NCI-H748 (cell line): ENCODE results near the gene BNIPL.

ENCODE experiments used
- DNase-seq: peaks from one replicate; lab custom pipeline; 2025; ENCODE audit not compliant: unreplicated experiment; lab: John Stamatoyannopoulos, UW

Gene BNIPL

DNA sequence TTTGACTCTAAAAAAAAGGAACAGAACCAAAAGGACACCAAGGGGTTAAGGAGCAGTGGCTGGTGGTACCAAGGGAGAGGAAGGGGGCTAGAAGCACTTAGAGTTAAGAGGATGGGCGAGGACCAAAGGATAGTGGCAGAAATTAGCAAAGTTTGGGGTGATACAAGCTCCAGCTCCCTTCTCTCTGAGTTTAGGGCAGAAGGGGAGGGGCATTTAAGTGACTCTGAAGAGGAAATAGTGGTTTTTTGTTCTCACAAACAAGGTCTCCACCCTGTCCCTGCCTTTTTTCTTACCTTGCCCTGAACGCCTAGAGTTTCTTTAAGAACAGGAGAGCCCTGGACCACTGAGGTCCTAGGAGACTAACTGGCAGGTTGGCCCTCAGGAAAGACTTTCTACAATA, 19.8 kb downstream of the BNIPL start:
- no peak for DNase-seq

DNA sequence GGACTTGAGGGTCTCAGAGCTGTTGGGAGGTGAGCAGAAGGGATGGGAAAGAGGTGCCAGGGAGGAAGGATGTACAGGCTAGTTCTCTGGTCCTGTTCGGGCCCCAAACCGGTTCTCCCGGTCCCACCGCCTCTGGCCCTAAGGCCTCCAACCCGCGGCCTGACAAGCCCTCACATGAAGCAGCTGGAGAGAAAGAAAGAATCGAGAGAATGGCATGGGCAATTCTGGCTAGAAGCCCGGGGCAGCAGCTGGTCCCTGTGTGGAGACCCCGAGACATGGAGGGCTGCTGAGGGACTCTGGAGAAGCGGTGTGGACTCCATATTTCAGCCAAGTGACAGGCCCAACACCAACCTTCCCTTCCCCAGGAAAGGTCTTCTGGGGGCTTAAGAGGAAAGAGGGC, 22.3 kb downstream of the BNIPL start:
- DNase-seq, result peak; percentile 85

DNA sequence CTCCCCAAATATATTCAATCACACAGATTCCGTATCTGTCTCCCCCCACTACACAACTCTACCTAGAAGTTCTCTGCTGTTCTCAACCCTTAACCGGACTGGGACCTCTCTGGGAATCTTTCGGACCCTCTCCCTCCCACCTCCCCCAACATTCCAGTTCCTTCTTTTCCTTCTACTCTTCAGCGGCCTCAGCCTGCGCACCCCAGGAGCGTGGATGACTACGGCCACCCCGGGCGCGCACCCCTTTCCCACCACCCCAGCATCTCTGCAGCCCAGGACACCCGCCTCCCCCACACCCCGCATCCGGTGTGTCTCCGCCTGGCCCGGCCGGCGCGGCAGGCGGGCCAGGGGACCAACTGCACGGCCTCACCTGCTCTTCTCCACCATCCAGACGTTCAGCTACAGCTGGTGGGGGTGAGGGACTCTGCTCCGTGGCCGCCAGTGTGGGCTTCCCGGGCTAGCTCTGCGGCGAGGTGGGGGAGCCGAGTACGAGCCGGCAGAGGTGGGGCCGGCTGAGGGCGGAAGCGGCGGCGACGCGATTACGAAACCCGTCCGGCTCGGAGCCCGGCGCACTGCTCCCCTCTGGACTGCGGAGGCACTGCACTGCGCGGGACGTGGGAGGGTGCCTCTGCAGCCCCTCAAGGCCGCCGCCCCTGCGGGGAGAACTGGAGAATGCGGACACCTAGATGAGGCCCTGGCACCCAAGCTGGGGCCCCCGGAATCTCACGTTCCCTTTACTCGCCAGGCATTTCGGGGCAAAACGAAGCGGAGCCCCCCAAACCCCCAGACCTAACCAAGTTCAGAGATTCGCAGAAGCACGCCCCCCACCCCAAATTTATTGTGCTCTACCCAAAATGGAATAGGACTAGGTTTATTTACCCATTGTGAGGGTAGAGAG, 23.0 kb downstream of the BNIPL start, which contains the start of gene CDC42SE1:
Gene CDC42SE1, minus strand, starts transcription at position 514 of the 898 bp plus-strand sequence. CDS start 3,892 bp downstream, outside the sequence.
- peak; percentile 89 for DNase-seq

DNA sequence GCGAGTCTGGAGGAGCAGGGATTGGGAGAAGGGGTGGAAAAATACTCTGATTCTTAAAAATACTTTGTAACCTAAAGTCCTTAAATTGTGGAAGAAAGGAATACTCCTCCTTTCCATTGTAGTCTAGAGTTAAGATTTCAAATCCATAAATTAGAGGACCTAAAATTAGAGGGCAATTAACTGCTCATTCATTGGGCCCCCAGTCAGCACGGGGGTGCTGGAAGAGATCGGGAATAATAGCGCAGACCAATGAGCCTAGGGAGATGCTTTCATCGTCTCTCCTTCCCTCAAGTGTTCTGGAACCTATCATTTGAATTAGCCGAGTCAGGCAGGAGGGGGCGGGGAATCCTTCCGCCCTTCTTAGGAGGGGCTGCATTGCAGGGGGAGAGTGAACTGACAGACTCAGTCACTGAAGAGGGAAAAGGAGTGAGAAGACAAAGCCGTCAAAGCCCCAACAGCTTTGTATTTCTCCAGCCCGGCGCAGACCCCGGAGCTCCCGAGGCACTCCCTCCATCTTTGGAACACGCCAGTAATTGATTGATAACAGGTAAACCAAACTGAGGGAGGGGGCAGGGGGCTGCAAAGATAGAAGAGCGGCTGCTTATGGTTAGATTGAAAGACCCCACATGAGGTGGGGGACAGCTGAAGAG, 23.7 kb downstream of the BNIPL start, which contains the start of gene MLLT11:
Gene MLLT11, plus strand, starts transcription at position 391 of the 650 bp plus-strand sequence. CDS start 6,828 bp downstream, outside the sequence.
- DNase-seq, result peak; percentile 88

DNA sequence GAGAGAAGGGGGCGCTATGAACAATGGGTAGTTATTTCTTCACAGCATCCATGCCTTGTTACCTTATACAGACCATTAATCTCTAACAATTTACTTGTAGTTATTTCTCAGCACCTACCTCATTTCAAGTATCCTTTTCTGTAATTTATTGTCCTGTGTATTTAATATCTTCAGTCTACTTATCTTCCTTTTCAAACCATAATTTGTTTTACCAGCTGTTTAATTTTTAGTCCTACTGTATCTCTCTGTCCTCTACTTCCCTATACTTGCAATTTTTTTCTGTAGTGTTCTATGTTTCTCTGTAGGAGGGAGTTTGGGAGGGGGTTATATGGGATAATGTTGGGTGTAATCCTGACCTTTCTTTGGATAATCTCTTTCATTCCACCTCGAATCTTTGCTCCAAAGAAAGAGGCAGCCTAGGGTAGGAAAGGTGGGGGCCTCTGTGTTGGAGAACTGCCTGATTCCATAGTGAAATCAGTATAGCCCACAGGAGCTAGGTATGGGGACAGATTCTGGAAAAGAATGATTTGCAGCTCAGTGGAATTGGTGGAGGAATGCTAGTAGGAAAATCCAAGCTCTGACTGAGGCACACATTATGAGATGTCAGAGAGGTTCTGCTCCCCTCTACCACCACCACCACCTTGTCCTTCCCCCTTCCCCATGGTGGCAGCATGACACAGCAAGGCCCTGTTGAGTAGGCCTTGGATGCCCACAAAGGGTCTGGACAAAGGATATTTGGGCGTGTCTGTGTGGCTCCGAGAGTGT, 24.5 kb downstream of the BNIPL start:
- DNase-seq, result peak; percentile 73

DNA sequence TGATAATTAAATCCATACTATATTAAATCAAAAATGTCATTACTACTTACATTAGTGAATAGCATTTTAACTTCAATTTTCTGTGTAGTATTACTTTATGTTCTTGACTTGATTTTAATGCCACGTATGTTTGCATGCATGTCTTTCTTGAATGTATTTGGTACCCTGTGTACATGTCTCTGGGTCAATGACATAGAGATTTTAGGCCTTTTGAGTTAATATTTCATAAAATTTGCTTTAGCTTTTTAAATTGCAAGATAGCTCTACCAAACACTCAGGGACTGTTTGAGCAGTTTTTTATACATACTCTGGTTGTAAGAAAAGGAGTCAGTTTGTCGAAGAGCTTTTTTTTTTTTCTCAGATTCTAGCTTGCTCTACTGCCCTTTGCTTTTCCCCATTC, 25.3 kb downstream of the BNIPL start:
- no peak for DNase-seq

DNA sequence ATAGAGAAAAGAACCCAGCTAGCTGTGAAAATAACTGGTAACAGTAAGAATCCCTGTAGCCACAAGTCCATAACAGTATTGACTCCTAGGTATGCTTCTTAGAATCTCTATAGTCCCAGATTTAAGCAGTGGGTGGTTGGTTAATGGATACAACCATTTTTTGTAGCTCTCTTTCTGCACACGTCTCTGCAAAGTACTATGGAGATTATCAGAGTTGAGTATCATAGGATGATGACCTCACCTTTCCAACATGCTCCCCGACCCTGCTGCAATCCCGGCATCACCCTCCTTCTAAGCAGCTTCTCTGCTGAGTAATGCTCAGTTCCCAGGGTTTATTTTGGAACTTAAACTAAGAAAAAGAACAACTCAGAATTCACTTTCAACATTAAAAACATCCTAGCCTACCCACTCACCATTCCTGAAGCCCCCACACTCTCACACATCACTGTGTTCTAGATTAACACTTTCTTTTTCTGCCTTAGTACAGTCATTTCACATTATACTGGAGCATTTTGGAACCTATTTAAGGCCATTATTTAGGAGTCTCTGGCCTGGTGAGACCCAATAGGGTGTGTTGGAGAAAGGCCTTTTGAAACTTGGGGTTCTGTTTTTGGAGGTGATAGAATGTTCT, 26.5 kb downstream of the BNIPL start:
- DNase-seq, result no peak

DNA sequence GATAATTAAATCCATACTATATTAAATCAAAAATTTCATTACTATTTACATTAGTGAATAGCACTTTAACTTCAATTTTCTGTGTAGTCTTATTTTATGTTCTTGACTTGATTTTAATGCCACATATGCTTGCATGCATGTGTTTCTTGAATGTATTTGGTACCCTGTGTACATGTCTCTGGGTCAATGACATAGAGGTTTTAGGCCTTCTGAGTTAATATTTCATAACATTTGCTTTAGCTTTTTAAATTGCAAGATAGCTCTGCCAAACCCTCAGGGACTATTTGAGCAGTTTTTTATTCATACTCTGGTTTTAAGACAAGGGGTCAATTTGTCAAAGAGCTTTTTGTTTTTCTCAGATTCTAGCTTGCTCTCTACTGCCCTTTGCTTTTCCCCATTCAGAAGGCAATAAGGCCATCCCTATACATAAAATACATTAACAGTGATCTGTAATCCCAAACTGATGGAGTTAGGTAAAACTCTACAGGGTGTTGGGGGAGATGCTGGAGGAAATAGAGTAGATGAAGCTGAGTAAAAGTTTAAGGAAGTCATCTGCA, 28.8 kb downstream of the BNIPL start:
- no peak for DNase-seq

DNA sequence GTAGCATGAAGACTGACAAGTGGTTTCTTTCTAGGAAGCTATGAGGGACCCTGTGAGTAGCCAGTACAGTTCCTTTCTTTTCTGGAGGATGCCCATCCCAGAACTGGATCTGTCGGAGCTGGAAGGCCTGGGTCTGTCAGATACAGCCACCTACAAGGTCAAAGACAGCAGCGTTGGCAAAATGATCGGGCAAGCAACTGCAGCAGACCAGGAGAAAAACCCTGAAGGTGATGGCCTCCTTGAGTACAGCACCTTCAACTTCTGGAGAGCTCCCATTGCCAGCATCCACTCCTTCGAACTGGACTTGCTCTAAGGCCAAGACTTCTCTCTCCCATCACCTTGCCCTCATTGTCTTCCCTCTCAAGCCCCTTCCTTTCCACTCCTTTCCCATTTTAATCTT, 30.8 kb downstream of the BNIPL start:
- no peak for DNase-seq

DNA sequence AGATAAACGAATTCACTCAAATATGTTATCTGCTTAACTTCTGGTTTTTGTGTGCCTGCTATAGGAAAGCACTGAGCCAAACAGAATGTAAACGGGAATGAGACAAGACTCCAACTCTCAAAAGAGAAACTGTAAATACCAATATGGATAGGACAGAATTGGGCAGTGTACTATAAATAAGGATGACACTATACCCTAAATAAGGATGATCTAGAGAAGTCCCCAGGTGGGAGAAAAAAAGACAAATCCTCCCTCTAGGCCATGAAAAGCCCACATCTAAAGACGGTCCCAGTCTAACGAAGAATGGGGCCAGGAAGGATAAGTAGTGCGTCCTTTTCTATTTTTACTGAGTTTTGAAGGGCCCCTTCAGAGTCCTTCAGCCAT, 32.7 kb downstream of the BNIPL start:
- DNase-seq, result no peak

DNA sequence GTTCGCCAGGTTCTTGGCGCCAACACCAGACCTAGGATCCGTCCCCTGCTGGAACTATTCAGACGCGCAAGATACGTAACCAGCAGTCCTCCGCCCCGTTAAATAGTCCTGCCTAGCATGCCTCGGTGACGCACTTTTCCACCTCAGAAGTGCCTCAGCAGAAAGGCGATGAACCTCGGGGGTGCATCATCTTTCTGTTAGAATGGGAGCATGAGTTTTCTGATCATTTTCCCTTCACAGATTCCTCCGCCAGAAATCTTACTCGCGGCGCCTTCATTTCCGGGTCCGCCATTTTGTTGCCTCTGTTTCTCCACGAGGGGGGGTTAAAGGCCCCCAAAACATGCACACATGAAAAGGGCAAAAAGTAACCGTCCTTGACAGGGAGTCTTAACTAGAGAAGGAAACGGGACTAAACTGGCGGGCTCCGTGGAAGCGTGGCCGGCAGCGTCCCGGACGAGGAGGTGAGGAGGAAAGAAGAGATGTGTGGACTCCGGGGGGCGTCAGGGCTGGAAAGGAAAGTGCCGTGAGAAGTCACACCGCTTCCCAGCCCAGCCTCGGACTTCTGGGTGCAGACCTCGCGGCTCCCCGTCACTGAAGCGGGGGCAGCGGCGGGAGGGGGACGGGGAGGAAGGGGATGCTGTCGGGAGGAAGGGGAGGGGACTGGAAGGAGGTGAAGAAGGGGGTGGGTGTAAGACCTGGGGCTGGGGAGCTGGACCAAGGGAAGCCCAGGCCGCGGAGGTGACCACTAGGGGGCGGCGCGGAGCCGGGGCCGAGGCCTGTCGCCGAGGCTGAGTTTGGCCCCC, 34.3 kb downstream of the BNIPL start, which contains the start of gene GABPB2:
Gene GABPB2, plus strand, starts transcription at position 288 of the 803 bp plus-strand sequence. CDS start 17,429 bp downstream, outside the sequence.
- DNase-seq, result no peak

DNA sequence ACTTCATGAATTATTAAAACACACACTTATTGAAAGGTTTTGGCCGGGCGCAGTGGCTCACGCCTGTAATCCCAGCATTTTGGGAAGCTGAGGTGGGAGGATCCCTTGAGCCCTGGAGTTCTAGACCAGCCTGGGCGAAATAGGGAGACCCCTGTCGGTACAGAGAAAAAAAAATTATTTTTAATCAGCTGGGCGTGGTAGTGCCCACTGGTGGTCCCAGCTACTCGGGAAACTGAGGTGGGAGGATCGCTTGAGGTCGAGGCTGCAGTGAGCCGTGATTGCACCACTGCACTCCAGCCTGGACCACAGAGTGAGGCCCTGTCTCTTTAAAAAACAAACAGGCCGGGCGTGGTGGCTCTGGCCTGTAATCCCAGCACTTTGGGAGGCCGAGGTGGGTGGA, 35.8 kb downstream of the BNIPL start:
- no peak for DNase-seq

DNA sequence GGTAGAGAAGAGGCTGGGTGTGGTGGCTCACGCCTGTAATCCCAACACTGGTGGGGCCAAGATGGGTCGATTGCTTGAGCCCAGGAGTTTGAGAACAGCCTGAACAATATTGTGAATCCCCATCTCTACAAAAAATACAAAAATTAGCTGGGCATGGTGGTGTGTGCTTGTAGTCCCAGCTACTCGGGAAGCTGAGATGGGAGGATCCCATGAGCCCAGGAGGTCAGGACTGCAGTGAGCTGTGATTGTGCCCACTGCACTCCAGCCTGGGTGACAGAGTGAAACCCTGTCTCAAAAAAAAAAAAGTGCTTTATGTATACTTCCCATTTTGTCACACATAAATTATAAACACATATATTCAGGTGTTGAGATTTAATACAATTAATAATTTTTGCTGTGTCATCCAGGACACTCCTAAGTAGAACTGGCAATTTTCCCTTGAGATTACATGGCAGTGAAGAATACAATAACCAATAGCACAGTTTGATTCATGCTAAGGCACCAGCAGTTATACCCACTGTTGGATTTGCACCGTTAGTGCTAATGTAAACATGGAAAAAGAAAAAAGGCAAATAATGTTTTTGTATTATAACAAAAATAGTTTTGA, 49.7 kb downstream of the BNIPL start:
- peak; percentile 7 for DNase-seq
